Gastrocnemius medialis (tissue), 4 donors: ENCODE results near the gene ODAPH.

Source experiments
- POLR2A ChIP-seq, 2 donors: fragments of 450-650 bp; IDR thresholded peaks; one replicate each; pipeline ENCODE4 v1.6.1; 2017; ENCODE audit warnings: antibody characterized with exemption in 2 of 2, mild to moderate bottlenecking in 2 of 2, moderate library complexity in 2 of 2
- TF ChIP-seq, protein P1 (sequence below), 5 experiments: fragments of 450-650 bp in 3 of 5; fragments of 200-600 bp in 2 of 5; sonication (generic) in 2 of 5; IDR thresholded peaks in 4 of 5; conservative IDR thresholded peaks in 1 of 5; 1 replicate in 4 of 5; 2 replicates in 1 of 5; pipeline ENCODE4 v1.5.1; 2016 to 2019; ENCODE audit warnings: antibody characterized with exemption in 5 of 5, mild to moderate bottlenecking in 3 of 5, moderate library complexity in 3 of 5

DNA sequence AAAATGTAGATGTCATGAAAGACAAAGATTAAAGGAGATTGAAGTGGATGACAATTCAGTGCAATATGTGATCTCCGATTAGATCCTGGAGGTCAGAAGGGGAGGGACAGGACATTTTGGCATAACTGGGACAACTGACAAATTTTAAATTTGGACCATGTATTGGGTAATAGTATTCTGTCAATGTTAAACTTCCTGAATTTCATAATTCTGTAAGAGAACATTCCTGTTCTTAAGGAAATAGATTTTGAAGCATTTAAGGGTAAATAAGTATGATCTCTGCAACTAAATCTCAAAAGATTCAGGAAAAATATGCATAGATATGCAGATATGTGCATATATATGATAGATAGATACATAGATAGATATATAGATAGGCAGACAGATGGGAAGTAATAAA is 11.0 kb downstream of the ODAPH start:
- TF ChIP-seq, protein P1, sequence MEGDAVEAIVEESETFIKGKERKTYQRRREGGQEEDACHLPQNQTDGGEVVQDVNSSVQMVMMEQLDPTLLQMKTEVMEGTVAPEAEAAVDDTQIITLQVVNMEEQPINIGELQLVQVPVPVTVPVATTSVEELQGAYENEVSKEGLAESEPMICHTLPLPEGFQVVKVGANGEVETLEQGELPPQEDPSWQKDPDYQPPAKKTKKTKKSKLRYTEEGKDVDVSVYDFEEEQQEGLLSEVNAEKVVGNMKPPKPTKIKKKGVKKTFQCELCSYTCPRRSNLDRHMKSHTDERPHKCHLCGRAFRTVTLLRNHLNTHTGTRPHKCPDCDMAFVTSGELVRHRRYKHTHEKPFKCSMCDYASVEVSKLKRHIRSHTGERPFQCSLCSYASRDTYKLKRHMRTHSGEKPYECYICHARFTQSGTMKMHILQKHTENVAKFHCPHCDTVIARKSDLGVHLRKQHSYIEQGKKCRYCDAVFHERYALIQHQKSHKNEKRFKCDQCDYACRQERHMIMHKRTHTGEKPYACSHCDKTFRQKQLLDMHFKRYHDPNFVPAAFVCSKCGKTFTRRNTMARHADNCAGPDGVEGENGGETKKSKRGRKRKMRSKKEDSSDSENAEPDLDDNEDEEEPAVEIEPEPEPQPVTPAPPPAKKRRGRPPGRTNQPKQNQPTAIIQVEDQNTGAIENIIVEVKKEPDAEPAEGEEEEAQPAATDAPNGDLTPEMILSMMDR (IDR thresholded peaks at IDR 0.05 in 4 of 5, conservative IDR thresholded peaks at IDR 0.05 in 1 of 5) = no peak
- no peak for TF ChIP-seq POLR2A (IDR thresholded peaks at IDR 0.05)
